Embryonic facial prominence (tissue), 1 donor: Measurements from ENCODE around the gene SNTG2.

Source experiments
- DNase-seq: peaks from one replicate; pipeline ENCODE4 v3.0.0-alpha.2; 2016; ENCODE audit errors: extremely low spot score

Gene SNTG2

DNA sequence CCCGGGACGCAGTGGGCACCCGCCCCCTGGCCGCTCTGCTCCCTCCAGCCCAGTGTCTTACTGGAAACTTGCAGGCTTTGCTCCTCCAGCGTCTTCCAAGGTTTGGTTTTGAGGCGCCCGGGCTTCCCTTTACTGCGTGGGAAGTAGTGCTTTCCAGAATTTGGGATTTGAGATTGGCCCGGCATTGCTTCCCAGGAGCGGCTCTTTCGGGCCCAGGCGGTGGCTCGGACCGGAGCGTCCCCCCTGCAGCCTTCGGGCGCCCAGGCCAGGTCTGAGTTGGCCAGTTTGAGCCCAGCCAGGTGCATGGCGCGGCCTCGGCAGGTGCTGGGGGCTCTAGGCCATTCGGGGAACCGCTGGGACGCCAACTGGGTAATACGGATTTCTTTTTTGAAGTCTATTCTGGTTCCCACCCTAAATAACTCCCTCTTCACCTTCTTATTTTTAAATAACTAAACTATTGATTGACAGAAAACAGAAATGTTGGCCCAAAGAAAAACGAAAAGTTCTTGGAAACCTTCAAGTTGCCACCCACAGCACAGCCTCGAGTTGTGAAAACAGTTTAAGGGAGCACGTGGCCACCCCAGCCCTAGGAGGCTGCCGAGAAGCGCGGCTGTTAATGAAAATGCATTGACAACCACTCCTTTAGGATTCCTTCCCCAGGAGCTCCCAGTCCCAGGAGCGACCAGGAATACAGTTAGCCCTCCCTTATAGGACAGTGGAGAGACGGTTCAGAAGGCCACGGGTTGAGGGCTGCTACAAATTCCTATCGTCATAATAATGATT, 766 bp downstream of the SNTG2 start:
- no peak for DNase-seq

DNA sequence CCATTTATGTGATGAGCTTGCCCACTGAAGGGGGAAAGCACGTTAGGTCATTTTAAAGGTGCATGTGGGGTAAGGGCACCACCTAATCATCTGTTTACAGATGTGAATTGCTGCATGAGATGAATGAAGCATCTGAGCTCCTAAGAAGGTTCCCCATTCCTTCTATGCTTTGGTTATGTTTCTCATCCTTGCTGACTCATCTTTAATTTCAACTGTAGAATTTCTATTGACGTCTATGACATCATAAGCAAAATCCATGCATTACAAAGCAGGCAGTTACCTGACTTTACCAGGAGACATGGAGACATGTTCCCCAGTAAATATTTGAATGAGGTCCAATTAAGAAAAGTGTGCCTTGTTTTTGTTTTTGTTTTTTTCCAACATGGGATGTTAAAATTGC, 2.8 kb downstream of the SNTG2 start:
- DNase-seq: no peak

DNA sequence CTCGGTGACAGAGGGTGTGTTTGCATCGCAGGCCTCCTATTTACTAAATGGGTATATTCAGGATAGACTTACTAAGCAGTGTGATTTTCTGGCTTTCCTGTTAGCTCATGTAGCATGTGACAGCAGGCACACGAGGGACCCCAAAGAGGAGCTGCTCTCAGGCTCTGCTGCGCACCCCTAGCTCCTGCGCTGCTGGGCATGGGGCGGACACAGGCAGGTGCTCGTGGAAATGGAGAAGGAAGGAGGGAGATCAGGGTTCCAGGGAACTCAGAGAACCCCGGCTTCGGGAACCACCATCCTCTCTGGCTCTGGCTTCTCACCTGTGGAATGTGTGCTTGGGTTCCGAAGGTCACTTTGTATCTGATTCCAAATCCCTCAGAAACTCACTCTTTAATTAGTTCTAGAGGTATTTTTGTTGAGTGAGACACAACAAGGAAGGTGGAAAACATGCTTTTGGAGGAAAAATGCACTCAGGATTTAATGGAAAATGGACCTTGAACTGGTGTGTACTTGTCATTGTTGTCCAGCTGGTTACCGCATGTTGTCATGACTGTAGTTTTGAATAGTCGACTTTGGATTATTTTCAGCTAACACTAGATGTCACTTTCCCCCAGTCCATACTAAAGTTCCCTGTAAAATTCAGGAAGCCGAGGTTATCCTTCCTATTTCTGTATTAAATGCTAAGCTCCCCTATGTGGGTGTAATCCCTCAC, 3.5 kb downstream of the SNTG2 start:
- DNase-seq: peak; percentile 36

DNA sequence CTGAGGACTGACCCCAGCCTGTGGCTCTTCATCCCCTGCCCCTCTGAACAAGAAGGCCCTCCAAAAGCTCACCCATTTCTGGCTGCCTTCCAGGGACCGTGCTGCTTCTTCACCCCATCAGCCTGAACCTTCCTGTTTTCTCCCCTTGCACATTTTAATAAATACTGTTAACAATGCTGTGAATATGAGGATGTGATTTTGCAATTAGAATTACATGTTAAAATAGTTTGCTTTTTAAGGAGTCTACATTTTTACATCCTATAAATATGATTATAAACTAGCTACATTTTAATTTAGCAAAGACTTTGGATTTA, 4.0 kb downstream of the SNTG2 start:
- DNase-seq: no peak

DNA sequence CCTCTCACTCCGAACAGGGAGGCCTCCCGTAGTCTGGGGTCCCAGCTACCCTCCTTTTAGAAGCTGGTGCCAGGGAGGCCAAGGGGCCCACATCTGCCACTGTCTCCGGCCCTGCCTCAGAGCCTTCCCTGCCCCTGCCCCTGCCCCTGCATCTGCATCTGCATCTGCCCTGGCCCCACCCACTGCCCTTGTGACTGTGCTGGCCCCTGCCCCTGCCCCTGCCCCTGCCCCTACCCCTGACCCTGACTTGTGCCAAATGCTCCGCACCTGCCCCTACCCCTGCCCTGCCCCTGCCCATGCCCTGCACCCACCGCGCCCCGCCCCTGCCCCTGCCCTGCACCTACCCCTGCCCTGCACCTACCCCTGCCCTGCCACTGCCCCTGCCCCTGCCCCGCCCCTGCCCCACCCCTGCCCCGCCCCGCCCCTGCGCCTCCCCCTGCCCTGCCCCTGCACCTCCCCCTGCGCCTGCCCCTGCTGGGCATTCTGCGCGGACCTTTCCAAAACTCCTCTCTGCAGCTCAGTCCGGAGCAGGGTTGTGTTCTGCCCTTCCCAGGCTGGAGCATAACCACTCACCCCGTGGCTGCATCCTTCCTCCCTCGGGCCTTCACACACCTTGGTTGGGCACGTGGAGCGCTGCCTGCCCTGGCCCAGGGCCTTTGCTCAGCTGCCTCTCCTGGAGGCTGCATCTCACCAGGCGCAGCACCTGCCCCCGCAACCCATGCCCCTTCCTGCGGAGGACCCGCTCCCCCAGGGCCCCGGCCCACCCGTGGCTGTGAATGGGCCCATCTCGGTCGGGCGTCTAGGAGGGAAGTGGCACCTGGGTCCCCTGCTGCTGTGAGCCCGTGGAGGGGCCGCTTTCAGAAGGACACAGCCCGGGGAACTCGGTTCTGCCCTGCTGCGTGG, 5.4 kb downstream of the SNTG2 start:
- DNase-seq: no peak

DNA sequence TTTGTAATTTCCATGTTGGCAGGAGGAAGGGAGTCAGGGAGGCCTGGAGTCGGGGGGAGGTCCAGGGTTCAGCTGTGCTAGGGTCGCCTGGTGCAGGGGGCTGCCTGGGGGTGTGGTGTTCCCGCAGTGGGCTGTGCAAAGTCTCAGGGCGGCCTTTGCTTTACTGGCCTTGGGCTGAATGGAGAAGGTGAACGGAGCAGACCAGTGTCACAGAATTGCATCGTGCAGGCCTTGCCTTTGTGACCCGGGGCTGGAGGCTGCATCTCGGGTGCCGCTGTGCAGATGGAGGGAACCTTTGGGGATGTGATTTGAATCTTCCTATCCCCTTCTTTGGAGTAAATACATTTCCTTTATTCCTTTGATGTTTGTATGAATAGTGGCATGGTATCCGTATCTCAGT, 8.8 kb downstream of the SNTG2 start:
- no peak for DNase-seq

DNA sequence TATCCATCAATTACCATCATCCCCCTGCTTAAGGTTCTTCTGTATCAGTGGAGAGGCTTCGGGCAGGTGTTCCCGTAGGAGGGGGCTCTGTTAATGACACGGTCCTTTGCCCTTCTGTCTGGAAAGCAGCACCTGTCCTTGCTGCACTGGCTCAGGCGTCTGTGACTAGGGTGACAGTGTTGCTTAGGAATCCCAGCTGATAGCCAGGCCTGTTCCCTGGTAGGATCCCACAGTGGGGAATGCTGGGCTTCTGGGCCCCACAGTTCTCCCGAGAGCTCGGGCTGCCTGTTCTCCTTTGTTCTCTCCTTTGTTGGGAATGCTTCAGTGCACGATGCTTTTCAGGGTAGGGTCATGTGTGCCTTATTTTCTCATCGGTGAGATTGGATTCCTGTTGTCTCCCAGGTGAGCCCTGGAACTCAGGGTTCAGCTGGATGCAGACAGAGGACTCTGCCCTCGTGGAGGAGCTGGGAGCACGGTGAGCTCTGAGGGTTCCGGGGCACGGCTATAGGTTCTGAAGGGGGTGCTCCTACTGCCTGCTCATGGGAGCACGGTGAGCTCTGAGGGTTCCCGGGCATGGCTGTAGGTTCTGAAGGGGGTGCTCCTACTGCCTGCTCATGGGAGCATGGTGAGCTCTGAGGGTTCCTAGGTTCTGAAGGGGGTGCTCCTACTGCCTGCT, 9.6 kb downstream of the SNTG2 start:
- no peak for DNase-seq

DNA sequence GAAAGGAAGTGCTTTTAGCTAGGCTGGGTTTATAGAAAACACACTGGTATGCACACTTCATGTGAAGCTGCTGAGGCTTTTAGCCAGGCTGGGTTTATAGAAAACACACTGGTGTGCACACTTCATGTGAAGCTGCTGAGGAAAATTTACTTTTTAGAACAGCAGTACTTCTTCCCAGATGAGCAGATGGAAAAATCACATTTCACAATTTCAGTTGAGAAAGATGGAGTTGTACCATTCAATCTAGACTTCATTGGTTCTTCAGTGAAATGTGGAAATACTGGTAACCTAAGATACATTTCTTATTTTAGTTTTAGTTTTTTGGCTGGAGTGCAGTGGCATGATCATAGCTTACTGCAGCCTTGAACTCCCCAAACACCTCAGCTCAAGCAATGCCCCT, 11.1 kb downstream of the SNTG2 start:
- DNase-seq: no peak

DNA sequence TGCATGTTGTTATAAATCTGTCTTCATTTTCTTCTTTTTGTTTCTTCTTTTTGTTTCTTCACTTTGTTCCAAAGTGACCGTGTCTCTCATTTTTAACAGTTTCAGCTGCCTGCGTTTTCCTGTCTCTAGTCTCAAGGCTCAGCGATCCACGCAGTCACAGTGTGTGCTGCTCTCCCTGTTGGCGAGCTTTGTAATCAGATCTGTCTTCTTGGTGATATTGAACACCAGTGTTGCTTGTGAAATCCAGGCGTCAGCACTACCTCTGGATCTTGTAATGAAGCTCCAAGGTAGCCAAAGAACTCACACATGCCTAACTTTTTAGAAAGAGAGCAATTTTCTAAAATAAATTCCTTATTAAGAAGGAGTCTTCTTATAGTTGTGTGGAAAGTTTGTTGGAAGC, 13.2 kb downstream of the SNTG2 start:
- no peak for DNase-seq

DNA sequence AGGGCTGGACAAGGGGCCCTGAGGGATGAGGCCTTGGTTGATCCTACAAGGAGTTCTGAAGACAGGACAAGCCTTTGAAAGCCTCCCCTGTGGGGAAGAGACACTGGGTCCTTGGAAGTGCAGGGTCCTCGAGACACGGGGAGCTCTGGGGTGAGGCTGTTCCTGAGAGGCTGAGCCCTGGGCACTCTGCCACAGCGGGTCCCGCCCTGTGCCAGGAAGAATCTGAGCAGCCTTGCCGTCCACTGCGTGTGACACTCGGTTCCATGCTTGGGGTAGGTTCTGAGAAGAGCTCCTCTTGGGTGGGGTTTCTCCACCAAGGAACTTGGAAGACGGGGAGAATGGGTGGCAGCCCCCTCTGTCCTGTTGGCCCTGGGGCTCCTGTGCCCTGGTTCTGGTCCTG, 13.9 kb downstream of the SNTG2 start:
- no peak for DNase-seq

DNA sequence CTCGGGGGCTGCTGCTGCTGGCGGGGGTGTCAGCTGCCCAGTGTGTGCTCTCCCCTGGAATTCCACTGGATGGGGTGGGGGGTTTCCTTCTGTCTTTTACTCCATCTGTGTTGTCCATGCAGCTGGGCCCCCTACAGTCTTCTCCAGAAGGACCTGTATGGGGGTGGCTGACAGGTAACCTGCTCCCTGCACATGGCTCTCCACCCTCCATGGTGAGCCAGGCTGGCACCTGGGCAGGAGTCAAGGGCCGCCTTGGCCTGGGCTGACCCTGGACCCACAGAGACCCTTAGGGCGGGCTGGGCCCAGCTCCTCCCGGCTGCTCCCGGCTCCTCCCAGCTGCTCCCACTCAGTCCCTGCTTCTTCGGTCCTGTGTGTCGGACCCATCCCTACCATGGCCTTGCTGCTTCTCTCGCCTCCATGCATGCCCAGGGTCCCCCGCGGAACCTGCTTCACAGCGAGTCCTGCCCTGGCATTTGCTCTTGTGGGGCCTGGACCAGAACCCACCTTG, 15.0 kb downstream of the SNTG2 start:
- no peak for DNase-seq

DNA sequence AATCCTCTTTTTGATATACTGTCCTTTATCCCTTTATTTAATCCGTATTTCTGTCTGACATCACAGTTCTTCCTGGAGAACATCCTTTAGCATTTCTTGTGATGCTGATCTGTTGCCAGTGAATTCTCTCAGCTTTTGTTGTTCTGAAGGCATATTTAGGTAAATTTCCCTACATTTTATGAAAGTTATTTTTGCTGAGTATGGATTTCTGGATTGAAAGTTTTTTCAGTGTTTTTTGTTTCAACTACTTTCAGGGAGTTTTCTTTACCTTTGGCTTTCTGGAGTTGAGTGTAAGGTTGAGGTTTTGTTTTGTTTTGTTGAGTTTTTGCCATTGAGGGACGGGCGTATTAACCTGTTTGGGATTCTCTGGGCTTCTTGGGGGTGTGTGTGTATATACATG, 22.5 kb downstream of the SNTG2 start:
- DNase-seq: no peak

DNA sequence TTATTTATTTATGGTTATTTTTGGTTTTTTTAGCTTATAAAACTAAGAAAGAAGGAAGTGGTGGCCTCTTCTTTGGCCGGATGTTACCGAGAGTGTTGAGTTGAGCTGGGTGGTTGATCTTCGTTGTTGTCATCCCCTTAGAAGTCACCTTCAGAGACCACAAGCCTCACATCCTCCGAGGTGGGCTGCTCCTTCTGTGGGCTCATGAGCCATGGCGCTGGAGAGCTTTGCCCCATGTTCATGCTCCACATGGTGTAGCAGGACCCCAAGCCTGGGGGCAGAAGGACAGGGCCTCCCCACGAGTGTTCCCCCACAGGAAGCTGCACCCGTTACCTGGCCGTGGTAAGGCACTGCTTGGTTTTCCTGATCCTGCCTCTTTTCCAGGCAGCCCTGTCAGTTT, 23.4 kb downstream of the SNTG2 start:
- no peak for DNase-seq

DNA sequence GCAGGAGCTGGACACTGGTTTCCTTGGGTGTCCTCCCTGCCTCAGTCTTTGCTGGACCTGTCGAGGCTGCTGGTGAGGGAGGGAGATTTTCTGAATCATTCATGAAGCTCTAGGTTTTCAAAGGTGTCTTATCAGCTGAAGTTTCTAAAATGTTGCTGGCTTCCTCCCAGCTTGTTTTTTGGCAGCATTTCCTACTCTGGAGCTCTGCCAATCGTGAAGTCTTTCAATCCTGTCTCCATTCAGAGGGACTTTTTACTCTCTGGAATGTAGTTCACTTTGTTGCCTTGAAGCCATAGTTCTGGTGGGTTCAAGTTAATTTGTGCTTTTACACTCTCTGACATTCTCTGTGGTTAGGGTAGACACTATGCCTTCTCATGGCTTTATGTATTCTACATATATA, 23.9 kb downstream of the SNTG2 start:
- peak; percentile 48 for DNase-seq

DNA sequence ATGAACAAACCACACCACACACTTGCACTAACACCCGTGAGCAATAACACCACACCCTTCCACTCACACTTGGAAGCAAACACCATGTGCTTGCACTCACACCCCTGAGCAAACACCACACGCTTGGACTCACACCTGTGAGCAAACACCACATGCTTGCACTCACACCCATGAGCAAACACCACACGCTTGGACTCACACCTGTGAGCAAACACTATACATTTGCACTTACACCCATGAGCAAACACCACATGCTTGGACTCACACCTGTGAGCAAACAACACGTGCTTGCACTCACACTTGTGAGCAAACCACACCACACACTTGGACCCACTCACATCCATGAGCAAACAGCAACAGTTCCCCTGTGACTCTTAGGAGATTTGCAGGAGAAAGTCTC, 24.4 kb downstream of the SNTG2 start:
- no peak for DNase-seq

DNA sequence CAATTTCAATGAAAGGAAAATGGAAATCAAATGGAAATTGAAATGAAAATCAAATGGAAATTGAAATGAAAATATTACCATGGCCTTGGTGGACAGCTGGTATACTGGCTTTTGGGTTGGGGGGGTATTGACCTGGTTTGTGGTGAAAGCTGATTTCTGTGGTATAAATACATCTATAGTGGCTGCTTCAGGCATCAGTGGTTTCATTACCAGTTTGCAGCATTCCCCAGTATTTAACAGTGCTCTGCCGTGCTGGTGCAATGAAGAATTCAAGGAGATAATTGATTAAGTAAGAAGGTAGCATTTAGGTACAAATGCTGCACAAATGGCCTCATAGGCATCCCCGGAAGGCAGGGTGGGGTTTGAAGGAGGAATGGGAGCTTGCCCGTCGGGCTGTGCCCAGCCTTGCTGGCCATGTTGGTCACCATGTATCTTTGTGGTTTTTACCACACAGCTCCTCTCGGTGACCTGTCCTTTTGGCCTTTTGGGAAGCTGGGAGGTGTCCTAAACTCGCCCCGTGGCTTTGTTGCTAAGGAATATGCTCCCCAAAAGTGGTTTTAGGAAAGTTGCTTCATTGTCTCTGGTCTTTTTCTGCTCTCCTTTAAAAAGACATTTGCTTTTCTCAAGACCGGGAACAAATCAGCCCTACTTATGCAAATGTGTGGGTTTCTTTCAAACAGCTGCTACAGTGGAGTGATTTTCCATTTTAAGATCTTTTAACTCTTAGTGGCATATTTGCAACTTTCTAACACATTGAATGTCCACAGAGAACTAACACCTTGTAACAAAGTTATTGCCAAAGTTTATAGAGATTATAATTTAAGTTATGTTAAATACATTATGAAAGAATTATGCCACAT, 28.6 kb downstream of the SNTG2 start:
- no peak for DNase-seq

DNA sequence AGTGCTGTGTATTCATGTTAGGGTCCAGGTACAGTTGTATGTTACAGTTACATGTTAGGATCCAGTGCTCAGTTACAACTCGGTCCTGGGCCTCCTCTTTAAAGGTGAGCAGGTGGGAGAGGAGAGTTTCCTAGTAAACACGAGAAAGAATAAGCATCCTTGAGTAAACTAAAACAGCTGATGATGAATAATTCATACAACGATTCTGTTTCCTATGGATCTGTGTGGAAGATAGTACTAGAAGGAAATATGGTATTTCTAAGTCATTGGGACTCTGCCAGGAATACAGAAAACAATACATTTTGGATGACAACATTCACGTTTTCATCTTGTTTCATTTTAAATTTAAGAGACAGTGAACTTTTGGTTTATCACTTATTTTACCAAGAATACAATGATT, 29.5 kb downstream of the SNTG2 start:
- DNase-seq: no peak

DNA sequence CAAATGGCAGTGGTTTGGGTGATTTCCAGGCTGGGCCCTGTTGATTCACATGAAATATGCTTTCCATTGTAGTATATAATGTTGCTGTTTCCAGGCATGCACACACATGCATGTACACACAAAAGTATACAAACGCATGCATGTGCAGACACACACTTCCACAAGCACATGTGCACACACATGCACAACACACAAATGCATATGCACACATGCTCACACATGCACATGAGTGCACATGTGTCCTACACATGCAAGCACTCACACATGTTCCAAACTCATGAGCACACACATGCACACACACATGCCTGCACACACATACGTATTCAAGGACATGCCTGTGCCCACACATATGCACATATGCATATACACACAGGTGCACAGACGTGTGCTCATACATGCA, 30.6 kb downstream of the SNTG2 start:
- DNase-seq: no peak

DNA sequence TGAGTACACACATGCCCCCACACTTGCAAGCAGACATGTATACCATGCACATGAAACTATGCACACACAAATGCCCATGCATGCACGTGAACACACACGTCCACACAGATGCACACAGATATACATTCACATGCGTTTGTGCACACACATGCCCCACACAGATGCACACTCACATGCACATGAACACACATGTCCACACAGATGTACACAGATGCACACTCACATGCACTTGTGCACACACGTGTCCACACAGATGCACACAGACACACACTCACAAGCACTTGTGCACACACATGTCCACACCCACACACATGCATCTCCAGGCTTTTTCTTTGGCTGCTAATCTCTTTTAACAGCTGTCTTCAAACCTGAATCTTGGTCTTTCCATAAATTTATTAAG, 31.1 kb downstream of the SNTG2 start:
- no peak for DNase-seq

DNA sequence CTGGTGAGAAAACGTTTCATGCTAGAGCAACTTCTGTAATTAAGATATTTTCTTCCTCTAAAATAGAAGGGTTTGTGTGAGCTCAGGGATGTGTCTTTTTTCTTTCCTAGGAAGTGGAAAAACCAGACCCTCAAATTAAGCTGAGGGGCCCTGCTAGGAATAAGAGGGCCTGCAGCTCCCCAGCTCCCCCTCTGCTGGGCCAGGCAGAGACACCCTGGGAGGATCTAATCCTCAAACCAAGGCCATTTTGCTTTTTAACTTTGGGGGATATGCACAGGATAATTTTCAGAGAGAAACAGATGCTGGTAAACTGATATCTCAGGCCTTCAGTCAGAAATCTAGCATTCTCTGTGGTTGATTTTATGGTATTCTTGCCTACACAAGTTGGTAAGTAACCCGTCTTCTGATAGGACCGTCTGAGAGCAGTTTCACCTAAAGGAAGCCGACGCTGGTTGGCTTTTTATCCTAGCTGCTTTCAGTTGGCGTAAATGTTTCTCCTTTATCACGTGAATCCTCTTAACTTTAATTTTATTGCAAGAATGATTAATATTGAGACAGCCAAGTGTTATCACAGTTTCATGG, 34.8 kb downstream of the SNTG2 start:
- peak; percentile 65 for DNase-seq

DNA sequence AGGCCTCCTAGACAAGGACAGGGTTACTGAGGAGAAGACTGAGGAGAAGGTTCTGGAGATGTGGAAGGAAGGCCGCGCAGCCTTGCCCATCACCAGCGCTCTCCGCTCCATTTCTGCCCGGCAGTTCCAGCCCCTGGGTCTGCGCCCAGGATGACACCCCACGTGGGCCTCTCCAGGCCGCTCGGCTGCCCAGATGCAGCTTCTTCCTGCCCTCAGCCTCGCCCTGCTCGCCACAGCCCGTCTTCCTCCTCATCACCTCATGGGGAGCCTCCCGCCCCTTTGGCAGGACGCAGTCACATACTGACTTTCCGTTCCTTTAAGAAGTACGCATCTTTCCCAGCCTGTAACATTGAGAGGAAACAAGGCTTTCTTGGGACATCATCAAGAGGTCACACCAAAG, 37.1 kb downstream of the SNTG2 start:
- no peak for DNase-seq
